Loucy (cell line): ENCODE data around the gene EPHB6.

Experiments
- H2AFZ ChIP-seq: fragments of 200-600 bp; sonication (generic); 2 replicates; pipeline ENCODE4 v1.6.0; 2016; ENCODE audit warnings: antibody characterized with exemption, mild to moderate bottlenecking, low read length, moderate library complexity
- H3F3A ChIP-seq: fragments of 200-600 bp; 2 replicates; pipeline ENCODE4 v1.6.0; 2016; ENCODE audit warnings: antibody characterized with exemption, low read depth, mild to moderate bottlenecking
- H3K27me3 ChIP-seq: fragments of 200-600 bp; sonication (generic); 2 replicates; pipeline ENCODE4 v1.6.1; 2014; ENCODE audit warnings: low read length, mild to moderate bottlenecking; ENCODE audit not compliant: insufficient read depth, poor library complexity, severe bottlenecking
- H3K36me3 ChIP-seq: fragments of 200-600 bp; sonication (generic); 2 replicates; pipeline ENCODE4 v1.6.1; 2016; ENCODE audit warnings: low read length; ENCODE audit not compliant: insufficient read depth
- H3K4me1 ChIP-seq: fragments of 200-600 bp; sonication (generic); 2 replicates; pipeline ENCODE4 v1.5.1; 2014; ENCODE audit warnings: low read length, mild to moderate bottlenecking; ENCODE audit not compliant: insufficient read depth, poor library complexity, severe bottlenecking
- H3K4me2 ChIP-seq: fragments of 200-600 bp; sonication (generic); 2 replicates; pipeline ENCODE4 v1.6.0; 2014; ENCODE audit warnings: antibody characterized with exemption, low read length, low read depth, mild to moderate bottlenecking; ENCODE audit not compliant: poor library complexity, severe bottlenecking
- H3K4me3 ChIP-seq: fragments of 200-600 bp; sonication (generic); 2 replicates; pipeline ENCODE4 v1.5.1; 2014; ENCODE audit warnings: low read length, mild to moderate bottlenecking, mixed read lengths; ENCODE audit not compliant: poor library complexity, severe bottlenecking
- H3K79me2 ChIP-seq: fragments of 200-600 bp; sonication (generic); 2 replicates; pipeline ENCODE4 v1.6.1; 2014; ENCODE audit warnings: low read length; ENCODE audit not compliant: insufficient read depth
- H3K9ac ChIP-seq: fragments of 200-600 bp; sonication (generic); 2 replicates; pipeline ENCODE4 v1.6.0; 2014; ENCODE audit warnings: mild to moderate bottlenecking, low read depth, low read length, moderate library complexity; ENCODE audit not compliant: poor library complexity, severe bottlenecking
- H3K9me2 ChIP-seq: fragments of 200-600 bp; sonication (generic); replicated peaks from 2 replicates; pipeline ENCODE4 v1.6.1; 2016; ENCODE audit warnings: low read depth, low read length, mixed read lengths
- H3K9me3 ChIP-seq: fragments of 200-600 bp; sonication (generic); 2 replicates; pipeline ENCODE4 v1.6.1; 2014; ENCODE audit warnings: mild to moderate bottlenecking, antibody characterized with exemption, low read length, low read depth; ENCODE audit not compliant: insufficient read depth
- H4K20me1 ChIP-seq: fragments of 200-600 bp; sonication (generic); 2 replicates; pipeline ENCODE4 v1.6.0; 2014; ENCODE audit warnings: antibody characterized with exemption, low read length, mild to moderate bottlenecking; ENCODE audit not compliant: insufficient read depth, poor library complexity, severe bottlenecking
- EZH2phosphoT487 ChIP-seq: fragments of 200-600 bp; IDR thresholded peaks from 2 replicates; pipeline ENCODE4 v1.6.1; 2018; ENCODE audit warnings: antibody characterized with exemption, mild to moderate bottlenecking, moderate library complexity, borderline replicate concordance
- TF ChIP-seq, protein P1 (sequence below): fragments of 200-600 bp; sonication (generic); conservative IDR thresholded peaks from 2 replicates; pipeline ENCODE4 v1.5.1; 2014; ENCODE audit warnings: mild to moderate bottlenecking, antibody characterized with exemption, low read length

EPHB6 gene

DNA sequence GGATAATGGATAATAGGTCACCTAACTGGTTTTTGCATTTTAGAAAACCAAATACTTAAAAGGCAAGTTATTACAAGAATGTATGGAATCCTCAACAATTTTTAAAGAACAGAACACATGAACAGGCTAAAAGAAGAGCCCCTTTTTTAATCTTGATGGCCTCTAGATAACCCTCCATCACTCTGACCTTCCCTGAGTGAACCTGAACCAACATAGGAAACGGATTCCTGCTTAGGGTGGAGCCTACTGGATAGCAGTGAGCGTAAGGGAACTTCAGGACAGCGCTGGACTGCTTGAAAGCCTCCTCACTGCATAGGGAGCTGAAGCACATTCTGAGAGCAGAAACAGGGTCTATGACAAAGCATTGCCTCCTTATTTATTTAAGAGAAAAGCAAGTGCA, 58.2 kb downstream of the EPHB6 start:
- Histone ChIP-seq H3K27me3 (no peaks in the 10 kb centered on the region), H3K4me3 (no peak overlapping the region), H3K9me2 (no peaks in the 10 kb centered on the region), H2AFZ (no peak overlapping the region), H3K79me2 (no peaks in the 10 kb centered on the region), H3F3A (no peaks in the 10 kb centered on the region), H3K9ac (no peak overlapping the region), H4K20me1 (no peaks in the 10 kb centered on the region), H3K4me2 (no peak overlapping the region), H3K36me3 (no peaks in the 10 kb centered on the region), H3K9me3 (no peaks in the 10 kb centered on the region), H3K4me1 (peaks cover 9% of the 10 kb centered on the region)
- TF ChIP-seq EZH2phosphoT487, result no peak
- TF ChIP-seq, protein P1, sequence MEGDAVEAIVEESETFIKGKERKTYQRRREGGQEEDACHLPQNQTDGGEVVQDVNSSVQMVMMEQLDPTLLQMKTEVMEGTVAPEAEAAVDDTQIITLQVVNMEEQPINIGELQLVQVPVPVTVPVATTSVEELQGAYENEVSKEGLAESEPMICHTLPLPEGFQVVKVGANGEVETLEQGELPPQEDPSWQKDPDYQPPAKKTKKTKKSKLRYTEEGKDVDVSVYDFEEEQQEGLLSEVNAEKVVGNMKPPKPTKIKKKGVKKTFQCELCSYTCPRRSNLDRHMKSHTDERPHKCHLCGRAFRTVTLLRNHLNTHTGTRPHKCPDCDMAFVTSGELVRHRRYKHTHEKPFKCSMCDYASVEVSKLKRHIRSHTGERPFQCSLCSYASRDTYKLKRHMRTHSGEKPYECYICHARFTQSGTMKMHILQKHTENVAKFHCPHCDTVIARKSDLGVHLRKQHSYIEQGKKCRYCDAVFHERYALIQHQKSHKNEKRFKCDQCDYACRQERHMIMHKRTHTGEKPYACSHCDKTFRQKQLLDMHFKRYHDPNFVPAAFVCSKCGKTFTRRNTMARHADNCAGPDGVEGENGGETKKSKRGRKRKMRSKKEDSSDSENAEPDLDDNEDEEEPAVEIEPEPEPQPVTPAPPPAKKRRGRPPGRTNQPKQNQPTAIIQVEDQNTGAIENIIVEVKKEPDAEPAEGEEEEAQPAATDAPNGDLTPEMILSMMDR, result no peak

DNA sequence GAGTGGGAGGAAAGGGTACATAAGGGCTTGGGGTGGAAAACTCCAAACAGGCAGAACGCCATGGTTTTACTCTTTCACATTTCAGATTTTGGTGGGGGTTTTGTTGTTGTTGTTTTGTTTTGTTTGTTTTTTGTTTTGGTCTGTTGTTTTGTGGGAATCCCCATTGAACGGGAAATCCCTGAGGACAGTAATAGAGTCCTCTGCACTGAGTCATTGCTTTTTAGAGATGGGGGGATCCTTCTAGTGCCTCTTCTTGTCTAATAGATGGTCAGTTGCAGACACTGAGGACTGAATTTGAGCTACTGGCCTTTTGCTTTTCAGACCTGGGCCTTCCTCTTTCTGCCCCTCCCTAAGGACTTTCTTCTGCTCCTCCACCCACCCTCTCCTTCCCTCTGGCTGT, 58.7 kb downstream of the EPHB6 start:
- Histone ChIP-seq H3K4me1 (peaks cover 9% of the 10 kb centered on the region), H3K36me3 (no peaks in the 10 kb centered on the region), H4K20me1 (no peaks in the 10 kb centered on the region), H3K9me2 (no peaks in the 10 kb centered on the region), H3K79me2 (no peaks in the 10 kb centered on the region), H2AFZ (no peak overlapping the region), H3K9me3 (no peaks in the 10 kb centered on the region), H3K4me2 (no peak overlapping the region), H3K27me3 (no peaks in the 10 kb centered on the region), H3K9ac (no peak overlapping the region), H3F3A (no peaks in the 10 kb centered on the region), H3K4me3 (no peak overlapping the region)
- no peak for TF ChIP-seq EZH2phosphoT487
- TF ChIP-seq, protein P1, result no peak

DNA sequence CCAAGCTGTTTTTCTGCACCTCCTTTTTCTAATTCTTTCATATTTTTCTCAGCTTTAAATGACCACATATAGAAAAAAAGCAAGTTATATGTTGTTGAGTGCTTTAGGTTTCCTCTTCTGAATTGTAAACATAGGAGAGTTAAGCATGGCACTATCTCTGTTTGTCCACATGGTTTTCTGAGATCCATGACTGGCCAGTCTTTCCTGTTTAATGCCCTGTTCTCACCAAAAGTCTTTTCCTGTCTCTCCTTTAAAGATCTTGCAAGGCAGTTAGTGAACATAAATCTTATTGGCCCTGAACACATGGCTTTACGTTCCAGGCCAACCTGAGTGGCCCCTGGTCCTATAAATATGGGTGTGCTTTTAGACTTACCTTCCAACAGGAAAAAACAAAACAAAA, 59.2 kb downstream of the EPHB6 start:
- Histone ChIP-seq H3K36me3 (no peaks in the 10 kb centered on the region), H3K9me3 (no peaks in the 10 kb centered on the region), H3K4me2 (no peak overlapping the region), H3K79me2 (no peaks in the 10 kb centered on the region), H3K4me1 (peaks cover 9% of the 10 kb centered on the region), H2AFZ (no peak overlapping the region), H3K4me3 (no peak overlapping the region), H3K9me2 (no peaks in the 10 kb centered on the region), H3F3A (no peaks in the 10 kb centered on the region), H4K20me1 (no peaks in the 10 kb centered on the region), H3K9ac (no peak overlapping the region), H3K27me3 (no peaks in the 10 kb centered on the region)
- TF ChIP-seq, protein P1, result no peak
- no peak for TF ChIP-seq EZH2phosphoT487
